ENCODE data around the gene WDR62.

- no peak for TF ChIP-seq CTCF (conservative IDR thresholded peaks at IDR 0.05)
- TF ChIP-seq EZH2 (IDR thresholded peaks at IDR 0.05; ENCODE audit: low read depth): no peak
These were observed 58.7 kb downstream of the WDR62 start for GRCh38 chr19:36113425-36113824.

Data from PC-9 (cell line).